ENCODE measurements around the gene CLHC1.
"Not testable (repeated sequence)": the region's sequence is repeated elsewhere in the genome, so short reads cannot be mapped to it uniquely, and the experiment has no call there.

CLHC1 gene

DNA sequence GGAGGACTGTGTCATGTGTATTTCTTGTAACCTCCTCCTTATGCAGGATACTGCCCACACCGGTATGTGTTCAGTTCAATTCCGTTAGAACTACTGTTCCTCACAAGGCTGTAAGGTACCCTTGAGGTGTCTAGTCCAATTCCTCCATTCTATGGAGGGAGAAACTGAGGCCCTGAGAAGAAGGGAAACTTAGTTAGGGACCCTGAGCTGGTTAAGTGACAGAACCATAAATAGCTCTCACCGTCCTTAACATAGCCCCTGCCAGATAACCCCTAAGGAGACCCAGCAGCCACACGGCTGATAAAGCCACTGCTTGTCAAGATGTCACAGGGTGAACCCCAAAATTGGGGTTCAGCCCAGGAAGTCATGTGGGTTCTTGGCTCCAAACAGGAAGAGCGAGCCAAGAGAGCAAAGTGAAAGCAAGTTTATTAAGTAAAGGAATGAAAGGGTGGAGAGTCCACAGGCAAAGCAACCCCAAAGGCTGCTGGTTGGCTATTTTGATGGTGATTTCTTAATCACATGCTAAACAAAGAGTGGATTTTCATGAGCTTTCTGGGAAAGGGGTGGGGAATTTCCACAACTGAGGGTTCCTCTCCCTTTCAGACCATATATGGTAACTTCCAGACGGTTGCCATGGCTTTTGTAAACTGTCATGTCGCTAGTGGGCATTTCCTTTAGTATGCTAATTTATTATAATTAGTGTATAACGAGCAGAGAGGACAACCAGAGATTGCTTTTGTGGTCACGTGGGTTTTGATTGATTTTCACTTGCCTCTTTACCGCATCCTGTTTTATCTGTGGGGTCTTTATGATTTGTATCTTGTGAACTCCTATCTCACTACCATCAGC is 98.4 kb downstream of the CLHC1 start:
- peak; percentile 21 for DNase-seq

DNA sequence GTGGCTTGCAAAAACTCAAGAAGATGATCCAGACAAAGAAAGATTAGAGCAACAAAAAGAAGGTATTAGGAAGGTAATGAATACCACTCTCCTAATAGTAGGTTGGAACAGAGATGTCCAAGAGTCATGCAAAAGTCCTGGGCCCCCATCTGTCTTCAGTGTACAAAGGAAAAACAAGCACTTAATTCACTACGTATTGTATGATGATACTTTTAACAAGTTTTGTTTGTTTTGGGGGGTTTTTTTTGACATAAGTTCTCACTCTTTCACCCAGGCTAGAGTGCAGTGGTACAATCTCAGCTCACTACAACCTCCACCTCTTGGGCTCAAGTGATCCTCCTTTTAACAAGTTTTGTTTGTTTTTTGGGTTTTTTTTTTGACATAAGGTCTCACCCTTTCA is 101.2 kb downstream of the CLHC1 start:
- DNase-seq: no peak

DNA sequence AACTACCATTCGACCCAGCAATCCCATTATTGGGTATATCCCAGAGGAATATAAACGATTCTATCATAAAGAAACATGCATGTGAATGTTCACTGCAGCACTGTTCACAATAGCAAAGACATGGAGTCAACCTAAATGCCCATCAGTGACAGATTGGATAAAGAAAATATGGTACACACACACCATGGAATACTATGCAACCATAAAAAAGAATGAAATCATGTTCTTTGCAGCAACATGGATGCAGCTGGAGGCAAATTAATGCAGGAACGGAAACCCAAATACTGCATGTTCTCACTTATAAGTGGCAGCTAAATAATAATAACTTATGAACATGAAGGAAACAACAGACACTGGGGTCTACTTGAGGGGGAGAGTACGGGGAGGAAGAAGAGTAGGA is 105.5 kb downstream of the CLHC1 start:
- not testable (repeated sequence) for DNase-seq
